GM19463 (cell line): ENCODE measurements around the gene ADCY5.

Source experiments
- ATAC-seq: cut with Tn5 transposase; IDR thresholded peaks from one replicate; pipeline ENCODE4 v1.9.1; 2021; ENCODE audit warnings: mild to moderate bottlenecking, moderate library complexity; ENCODE audit not compliant: unreplicated experiment

Gene ADCY5

GRCh38 chr3:123431007-123431657, 17.8 kb downstream of the ADCY5 start:
- no peak for ATAC-seq

- no peak for ATAC-seq
Observed at GRCh38 chr3:123430266-123430665, 18.6 kb downstream of the ADCY5 start.

GRCh38 chr3:123429362-123430125, 19.3 kb downstream of the ADCY5 start:
- no peak for ATAC-seq

- no peak for ATAC-seq
Observed at GRCh38 chr3:123424999-123425712, 23.7 kb downstream of the ADCY5 start.

GRCh38 chr3:123424321-123424998, 24.4 kb downstream of the ADCY5 start:
- ATAC-seq = no peak

- ATAC-seq = no peak
Observed at GRCh38 chr3:123423806-123424205, 25.1 kb downstream of the ADCY5 start.

GRCh38 chr3:123423031-123423430, 25.9 kb downstream of the ADCY5 start:
- ATAC-seq = no peak

- ATAC-seq = no peak
Observed at GRCh38 chr3:123422457-123422856, 26.4 kb downstream of the ADCY5 start.

- ATAC-seq = no peak
Observed at GRCh38 chr3:123421353-123422174, 27.3 kb downstream of the ADCY5 start.

GRCh38 chr3:123420416-123420968, 28.4 kb downstream of the ADCY5 start:
- ATAC-seq = no peak

- ATAC-seq = no peak
Observed at GRCh38 chr3:123419850-123420297, 29.0 kb downstream of the ADCY5 start.

- ATAC-seq = no peak
Observed at GRCh38 chr3:123419181-123419849, 29.6 kb downstream of the ADCY5 start.

- no peak for ATAC-seq
Observed at GRCh38 chr3:123416647-123417046, 32.2 kb downstream of the ADCY5 start.

GRCh38 chr3:123416173-123416572, 32.7 kb downstream of the ADCY5 start:
- ATAC-seq = no peak

GRCh38 chr3:123414973-123415775, 33.7 kb downstream of the ADCY5 start:
- no peak for ATAC-seq

GRCh38 chr3:123412811-123413604, 35.9 kb downstream of the ADCY5 start:
- ATAC-seq = no peak

GRCh38 chr3:123412076-123412475, 36.8 kb downstream of the ADCY5 start:
- ATAC-seq = no peak
